CD4-positive, alpha-beta T cell treated with Interleukin-1 beta for 1 hour (primary cell): ENCODE measurements around the gene BEST3.
"Not testable (repeated sequence)": the region's sequence is repeated elsewhere in the genome, so short reads cannot be mapped to it uniquely, and the experiment has no call there.

Experiments used
- DNase-seq, 2 donors: peaks; one replicate each; pipeline ENCODE4 v3.0.0-alpha.2; 2020 to 2022

BEST3 gene

DNA sequence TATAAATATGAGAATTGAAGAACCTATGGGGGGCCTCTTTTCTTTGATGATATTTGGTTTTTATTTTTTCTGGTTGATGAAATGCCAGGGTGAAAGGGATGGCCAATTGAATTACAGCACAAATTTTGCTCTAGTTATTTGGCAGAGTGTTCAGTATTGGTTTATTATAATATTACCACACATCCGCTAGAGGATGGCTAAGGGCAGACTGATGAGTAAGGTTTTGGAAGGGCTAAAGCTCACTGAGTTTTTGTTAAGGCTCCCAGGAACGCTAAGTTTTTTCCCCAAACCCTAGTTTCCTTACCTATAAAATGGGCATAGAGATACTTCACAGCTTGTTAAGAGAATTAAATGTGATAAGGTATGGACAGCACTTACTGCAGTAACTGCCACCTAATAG lies 54.1 kb downstream of the BEST3 start:
- DNase-seq = no peak

DNA sequence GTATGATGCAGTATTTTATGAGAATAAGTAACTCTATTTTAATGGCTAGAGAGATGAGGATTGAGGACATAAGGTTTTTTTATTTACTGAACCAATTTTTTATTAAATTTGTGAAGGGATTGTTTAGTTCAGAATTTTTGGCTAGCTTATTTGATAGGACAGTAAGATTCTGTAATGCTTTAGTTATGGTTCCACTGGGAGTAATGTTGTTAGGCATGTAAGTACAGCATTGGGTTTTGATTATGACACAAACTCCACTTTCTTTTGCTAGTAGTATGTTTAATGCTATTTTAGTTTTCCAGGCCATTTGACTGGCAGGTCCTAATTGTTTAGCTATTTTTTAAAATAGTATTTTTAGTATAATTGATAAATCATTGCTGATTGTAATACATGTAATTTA lies 54.6 kb downstream of the BEST3 start:
- no peak for DNase-seq

DNA sequence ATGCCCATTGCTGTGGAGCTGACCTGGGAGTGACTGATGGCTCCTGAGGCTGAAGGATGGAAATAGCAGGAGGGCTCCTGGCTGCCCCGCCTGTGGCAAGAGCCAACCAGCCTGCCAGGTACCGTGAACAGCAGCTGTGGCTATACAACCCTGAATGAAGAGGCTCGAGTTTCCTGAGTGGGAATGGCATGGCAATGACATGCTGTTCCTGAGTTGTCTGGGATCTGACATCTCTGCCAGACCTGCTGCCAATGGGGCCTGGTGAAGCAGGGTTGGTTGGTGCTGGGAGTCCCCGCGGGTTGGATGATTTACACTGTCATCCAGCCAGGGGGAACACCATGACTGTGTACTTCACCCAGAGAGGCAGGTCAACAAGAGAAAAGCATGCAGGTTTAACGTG lies 56.6 kb downstream of the BEST3 start:
- no peak for DNase-seq

DNA sequence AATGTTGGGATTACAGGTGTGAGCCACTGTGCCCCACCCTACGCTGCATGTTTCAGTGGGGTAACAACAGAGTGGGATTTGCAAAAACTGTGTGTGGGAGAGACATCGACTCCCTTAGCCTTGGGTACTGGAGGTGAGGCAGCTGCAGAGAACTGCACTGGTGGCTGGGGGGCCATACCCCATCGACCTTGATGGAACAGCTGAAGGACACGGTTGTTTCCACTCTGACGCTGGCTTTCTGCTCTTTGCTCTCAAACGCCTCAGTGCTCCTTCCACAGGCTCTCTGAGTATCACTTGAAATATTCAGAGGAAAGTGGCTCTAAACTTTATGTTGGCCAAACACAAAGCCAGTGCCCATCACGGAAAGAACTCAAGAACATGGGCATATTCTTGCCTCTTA lies 57.6 kb downstream of the BEST3 start:
- no peak for DNase-seq

DNA sequence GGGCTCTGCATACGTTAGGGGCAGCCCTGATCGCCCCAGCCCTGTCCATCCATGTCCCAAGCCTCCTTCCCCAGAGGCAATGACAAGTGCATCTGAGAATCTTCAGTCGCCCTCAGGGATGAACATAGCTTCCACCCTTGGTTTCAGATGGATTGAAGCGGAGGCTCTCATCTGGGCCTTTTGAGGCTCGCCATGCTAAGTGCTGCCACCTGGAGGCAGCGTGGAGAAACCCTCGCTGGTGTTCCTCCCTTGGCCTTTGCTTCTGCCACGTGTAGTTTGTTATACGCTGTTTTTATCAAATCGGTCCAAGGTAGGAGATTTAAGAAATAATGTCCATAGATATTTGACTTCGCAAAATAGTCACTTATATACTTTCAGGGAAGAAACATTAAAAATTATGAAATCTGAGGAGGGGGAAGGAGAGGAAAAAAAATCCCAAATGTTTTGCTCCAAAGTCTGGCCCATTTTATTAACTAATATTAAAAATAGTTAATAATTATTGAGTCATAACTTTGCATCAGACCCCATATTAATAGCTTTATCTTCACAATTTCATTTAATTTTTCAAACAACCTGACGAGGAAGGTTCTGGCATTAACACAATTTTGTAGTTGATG lies 59.6 kb downstream of the BEST3 start:
- DNase-seq = peak; percentile 49 to 62

DNA sequence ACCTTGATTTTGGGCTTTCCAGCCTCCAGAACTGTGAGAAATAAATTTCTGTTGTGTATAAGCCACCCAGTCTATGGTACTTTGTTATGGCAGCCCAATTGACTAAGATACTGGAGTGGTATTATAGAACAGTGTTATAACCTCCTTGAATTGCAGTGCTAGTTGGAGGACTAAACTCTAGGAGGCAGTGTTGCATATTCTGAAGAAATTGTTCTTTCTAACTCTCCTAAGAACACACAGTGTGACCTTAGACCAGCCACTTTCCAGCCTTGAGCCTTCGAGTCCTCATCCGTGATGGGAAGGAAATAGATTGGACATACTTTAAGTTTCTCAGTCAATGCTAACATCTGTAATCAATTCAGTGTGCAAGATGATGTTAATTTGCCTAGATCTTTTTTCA lies 66.0 kb downstream of the BEST3 start:
- no peak for DNase-seq

DNA sequence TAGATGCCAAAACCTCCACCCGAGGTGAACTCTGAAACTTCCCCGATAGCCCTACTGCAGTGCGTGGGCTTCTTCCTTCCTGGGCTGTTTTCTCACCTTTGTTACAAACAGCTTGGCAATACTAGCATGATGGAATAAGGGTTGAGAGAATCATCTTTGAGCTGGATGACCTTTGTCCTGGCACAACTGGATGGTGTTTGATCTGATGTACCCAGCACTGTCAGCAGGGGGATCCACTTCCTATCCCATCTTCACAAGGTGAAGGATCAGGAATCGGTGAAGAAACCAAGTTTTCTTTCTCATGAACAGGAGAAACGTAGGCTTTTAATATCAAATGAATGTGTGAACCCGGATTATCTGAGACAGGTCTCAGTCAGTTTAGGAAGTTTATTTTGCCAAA lies 68.9 kb downstream of the BEST3 start:
- no peak for DNase-seq

DNA sequence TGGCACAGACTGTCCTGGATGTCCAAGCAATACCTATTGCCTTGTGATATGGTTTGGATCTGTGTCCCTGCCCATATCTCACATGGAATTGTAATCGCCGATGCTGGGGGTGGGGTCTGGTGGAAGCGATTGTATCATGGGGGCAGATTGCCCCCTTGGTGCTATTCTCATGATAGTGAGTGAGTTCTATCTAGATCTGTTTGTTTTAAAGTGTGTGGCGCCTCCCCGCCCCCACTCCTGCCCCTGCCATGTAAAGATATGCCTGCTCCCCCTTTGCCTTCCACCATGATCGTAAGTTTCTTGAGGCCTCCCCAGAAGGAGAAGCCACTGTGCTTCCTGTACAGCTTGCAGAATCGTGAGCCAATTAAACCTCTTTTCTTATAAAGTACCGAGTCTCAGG lies 71.6 kb downstream of the BEST3 start:
- no peak for DNase-seq

DNA sequence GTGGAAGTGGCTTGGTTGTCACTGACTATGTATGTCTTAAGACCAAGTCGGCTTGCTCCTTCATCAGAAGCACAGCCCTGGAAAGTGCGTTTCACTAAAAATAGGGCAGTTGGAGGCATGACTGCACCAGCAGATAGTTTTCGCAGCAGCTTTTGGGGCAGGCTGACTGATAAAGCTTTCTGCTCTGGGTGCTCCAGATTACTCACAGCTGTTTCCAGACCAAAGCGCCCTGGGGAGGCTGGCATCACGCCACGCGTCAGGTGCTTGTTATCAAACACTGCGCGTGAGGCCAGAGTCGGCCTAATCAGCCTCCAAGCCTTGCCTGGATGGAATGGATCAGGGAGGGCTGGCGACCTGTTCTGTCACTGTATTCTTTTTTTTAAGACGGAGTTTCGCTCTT lies 75.1 kb downstream of the BEST3 start:
- no peak for DNase-seq

DNA sequence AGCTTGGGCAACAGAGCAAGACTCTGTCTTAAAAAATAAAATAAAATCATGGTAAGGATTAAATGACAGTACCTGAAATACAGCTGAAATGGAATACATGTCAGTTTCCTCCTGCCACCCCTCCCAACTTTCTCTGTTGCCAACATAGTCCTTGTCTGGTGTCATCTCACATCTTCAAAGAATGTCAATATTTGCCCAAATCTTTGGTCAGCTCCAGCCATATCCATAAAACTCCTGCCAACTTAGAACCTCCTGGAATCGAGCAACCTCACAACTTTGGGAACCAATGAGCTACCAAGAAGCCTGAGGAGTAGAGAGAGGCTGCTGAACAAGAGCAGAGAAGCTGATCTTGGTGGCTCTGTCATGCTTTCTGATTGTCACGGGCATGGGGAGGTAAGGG lies 77.6 kb downstream of the BEST3 start:
- DNase-seq = no peak

DNA sequence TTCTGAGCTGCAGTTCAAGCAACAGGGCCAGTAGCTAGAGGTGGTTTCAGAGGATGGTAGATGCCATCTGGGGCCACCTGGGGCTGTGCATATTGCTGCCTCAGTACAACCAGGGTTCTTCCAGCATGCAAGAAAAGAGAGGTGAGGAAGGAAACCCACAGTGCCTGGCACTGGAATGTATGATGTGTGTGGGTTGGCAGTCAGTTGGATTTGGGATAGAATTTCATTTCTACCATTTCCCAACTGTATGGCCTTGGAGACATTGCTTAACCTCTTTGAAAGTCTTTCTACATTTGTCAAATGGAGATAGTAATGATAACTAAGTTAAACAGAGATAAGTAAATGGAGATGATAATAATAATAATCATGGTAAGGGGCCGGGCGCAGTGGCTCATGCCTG lies 78.2 kb downstream of the BEST3 start:
- DNase-seq = no peak

DNA sequence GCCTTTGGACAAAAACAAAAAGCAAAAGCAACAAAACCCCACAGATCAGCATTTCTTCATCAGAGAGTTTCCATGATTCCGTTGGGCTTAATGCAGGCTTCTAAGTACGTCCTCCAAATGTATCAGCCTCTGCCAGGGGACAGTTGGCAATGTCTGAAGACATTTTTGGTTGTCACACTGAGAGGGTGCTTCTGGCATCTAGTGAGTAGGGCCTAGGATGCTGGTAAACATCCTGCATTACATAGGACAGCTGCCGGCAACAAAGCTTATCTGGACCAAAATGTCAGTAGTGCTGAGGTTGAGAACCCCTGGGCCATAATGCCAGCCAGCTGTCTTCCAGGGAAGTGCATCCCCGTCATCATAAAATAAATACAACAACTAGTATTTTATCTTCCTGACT lies 79.0 kb downstream of the BEST3 start:
- DNase-seq = no peak

DNA sequence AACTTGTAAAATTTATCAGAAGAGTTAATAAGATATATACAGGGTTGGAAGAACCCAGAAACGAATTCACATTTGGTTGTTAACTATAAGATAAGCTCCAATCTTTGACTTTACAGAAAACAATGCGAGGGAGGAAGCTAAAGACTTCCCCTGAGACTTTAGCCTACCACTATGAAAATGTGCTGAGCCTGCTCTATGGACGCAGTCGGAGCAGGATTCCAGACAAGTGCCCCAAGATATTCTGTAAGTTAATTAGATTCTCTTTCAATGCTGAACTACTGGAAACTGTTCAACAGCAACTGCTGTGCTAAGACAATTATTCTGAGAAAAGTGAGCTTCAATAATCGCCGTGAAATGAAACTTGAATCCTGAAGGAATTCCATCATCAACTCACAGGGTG lies 80.1 kb downstream of the BEST3 start:
- DNase-seq = no peak

DNA sequence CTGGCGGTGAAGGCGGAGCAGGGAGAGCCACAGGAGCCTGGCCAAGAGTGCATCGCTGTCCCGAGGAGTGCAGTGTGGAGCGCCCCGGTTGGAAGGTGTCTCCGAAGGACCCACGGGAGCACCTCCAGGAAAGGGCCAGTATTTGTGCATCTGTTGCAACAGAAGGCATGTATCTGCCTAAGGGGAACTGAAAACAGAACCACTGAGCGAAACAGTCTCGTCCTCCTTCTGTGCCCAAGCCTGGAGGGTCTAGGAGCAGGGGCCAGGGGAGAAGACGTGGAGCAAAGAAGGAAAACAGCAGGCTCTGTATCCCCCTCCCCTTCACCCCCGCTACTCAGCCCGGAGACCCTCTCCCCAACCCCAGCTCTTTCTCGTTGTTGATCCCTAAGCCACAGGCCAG lies 83.1 kb downstream of the BEST3 start:
- DNase-seq = no peak

DNA sequence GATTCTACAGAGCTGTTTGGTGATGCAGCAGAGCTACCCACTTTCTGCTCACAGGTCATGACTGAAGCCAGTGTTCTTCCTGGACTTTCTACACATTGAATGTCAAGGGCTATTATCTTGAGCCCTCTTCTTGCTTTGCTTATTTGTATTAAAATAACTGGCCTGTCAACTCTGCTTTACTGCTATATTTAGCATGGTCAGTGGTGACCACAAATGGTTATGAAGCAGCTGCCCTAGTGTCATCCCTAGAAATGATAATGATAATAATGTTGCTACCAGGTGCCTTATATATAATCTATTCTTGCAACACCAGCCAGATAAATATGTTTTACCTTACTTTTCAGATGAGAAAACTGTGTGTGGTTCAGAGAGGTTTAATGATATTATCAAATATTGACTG lies 85.8 kb downstream of the BEST3 start:
- DNase-seq = no peak

DNA sequence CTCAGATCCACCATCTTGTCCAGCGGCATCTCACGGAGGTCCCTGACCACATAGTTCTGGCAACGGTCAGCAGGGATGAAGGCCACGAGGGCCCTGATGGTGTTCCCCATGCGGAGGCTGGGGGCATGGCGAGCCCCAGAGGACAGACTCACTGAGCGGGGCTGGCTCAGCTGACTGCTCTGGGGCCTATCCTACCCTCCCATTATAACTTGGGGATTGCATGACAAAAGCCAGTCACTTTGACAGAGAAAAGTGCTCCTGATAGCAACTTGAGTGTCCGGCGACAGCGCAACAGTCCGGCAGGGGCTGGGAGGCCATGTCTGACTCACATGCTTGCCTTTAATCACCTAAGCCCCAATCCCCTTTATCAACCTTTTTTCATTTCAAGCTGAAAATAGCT lies 88.4 kb downstream of the BEST3 start, which contains the start of gene LRRC10:
TSS of gene LRRC10 (minus strand) at position 179 of the 400 bp plus-strand sequence. CDS start at position 110, 69 bp downstream.
- no peak for DNase-seq

DNA sequence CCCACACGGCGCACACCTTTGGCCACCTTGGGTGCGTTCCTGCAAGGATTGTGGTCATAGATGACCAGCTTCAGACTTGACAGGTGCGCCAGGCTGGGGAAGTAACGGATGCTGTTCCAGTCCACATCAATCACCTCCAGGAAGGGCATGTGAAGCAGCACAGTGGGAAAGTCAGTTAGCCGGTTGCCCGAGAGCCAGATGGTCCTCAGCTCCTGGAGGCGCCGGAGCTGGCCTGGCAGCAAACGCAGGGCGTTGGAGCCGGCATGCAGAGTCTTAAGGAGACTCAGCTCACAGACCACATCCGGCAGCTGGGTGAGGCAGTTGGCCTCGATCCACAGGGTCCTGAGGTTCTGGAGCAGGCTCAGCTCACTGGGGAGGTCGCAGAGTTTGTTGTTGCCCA lies 89.0 kb downstream of the BEST3 start:
- DNase-seq = no peak

DNA sequence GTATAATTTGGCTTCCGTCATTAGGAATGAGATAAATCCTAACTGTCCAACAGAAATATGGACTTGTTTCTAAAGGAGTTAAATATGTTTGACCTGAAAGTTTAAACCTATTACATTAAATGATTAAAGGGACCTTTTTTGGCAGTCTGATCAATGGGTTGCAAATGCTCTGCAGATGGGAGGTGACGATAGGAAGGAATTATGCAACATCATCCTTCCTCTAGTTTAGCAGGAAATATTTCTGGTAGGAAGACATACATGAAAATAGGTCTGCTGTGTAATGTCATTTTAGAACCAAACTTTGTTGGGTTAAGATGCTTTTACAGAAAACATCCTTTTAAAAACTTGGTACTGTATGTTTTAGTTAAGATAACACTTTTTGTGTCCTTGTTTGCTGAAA lies 91.0 kb downstream of the BEST3 start:
- no peak for DNase-seq

DNA sequence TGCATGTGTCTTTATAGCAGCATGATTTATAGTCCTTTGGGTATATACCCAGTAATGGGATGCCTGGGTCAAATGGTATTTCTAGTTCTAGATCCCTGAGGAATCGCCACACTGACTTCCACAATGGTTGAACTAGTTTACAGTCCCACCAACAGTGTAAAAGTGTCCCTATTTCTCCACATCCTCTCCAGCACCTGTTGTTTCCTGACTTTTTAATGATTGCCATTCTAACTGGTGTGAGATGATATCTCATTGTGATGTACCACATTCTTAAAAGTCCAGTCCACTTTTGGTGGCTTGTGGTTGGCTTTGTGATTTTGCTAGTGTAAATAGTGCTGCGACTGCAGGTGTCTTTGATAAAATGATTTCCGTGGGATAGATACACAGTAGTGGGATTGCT lies 94.8 kb downstream of the BEST3 start:
- not testable (repeated sequence) for DNase-seq
